Thyroid gland (tissue), 4 donors: Measurements from ENCODE around the gene CCDC192. TPM values are rescaled to one million over a fixed set of nuclear protein-coding genes. Genes with fewer than 3 reads are reported as not detected.
"Not testable (repeated sequence)": the region's sequence is repeated elsewhere in the genome, so short reads cannot be mapped to it uniquely, and the experiment has no call there.

ENCODE experiments used
- DNase-seq, 2 donors: peaks; one replicate each; pipeline ENCODE4 v3.0.0-alpha.2; 2019
- H3K27ac ChIP-seq, 3 donors: fragments of 200-600 bp; sonication (generic); 1 replicate in 2 of 3; 2 replicates in 1 of 3; pipeline ENCODE4 v1.5.1; 2016 to 2019; ENCODE audit warnings: mild to moderate bottlenecking in 1 of 3, moderate library complexity in 1 of 3
- H3K27me3 ChIP-seq: fragments of 200-600 bp; sonication (generic); one replicate; pipeline ENCODE4 v1.5.1; 2019
- H3K36me3 ChIP-seq, 2 donors: fragments of 200-600 bp; sonication (generic); one replicate each; pipeline ENCODE4 v1.5.1; 2016 to 2019
- H3K4me1 ChIP-seq, 2 donors: fragments of 200-600 bp; sonication (generic); one replicate each; pipeline ENCODE4 v1.5.1; 2017 to 2019
- H3K4me3 ChIP-seq, 3 donors: fragments of 200-600 bp; sonication (generic); replicated peaks in 1 of 3; 1 replicate in 2 of 3; 2 replicates in 1 of 3; pipeline ENCODE4 v1.5.1; 2016; ENCODE audit warnings: mild to moderate bottlenecking in 1 of 3
- H3K9me3 ChIP-seq: fragments of 200-600 bp; sonication (generic); one replicate; pipeline ENCODE4 v1.5.1; 2017
- CTCF ChIP-seq, 6 experiments: fragments of 200-600 bp in 3 of 6; fragments of 450-650 bp in 3 of 6; sonication (generic) in 3 of 6; IDR thresholded peaks; one replicate each; pipeline ENCODE4 v1.5.1; 2016 to 2019; ENCODE audit warnings: antibody characterized with exemption in 6 of 6, mild to moderate bottlenecking in 2 of 6, inconsistent platforms in 1 of 6, moderate library complexity in 1 of 6
- POLR2A ChIP-seq, 2 donors: fragments of 450-650 bp; IDR thresholded peaks; one replicate each; pipeline ENCODE4 v1.6.1; 2017; ENCODE audit warnings: antibody characterized with exemption in 2 of 2, mild to moderate bottlenecking in 2 of 2, moderate library complexity in 1 of 2
- WGBS, 2 donors: methylation state at CpG; one replicate each; pipeline ENCODE4 v1.1.5; 2017; 5-methylcytosine and 5-hydroxymethylcytosine counted together
- intact Hi-C: fragments of 100-400 bp; cut with DNase I; formaldehyde crosslinking; loops from one replicate; pipeline ENCODE4 v1.15.1; 2023
- total RNA-seq, 4 donors: library from RNA; depleted of rRNA; stranded (reverse); fragments of >200 nt; gene quantifications; one replicate each; pipeline ENCODE4 v1.2.3, GENCODE V29; 2016

The CCDC192 gene
- total RNA-seq, 4 donors from 2014 or later = 1.3 TPM; not detected in 3

GRCh38 chr5:127718181-127718580 is 15.0 kb downstream of the CCDC192 start:
- H3K9me3 ChIP-seq = no peaks in the 10 kb centered on the region
- peaks cover 0 to 2% of the 10 kb centered on the region in 2 donors for H3K4me1 ChIP-seq
- H3K4me3 ChIP-seq = no peak overlapping the region
- 55 to 64% methylated on average over 1 of the region's 1 CpG for WGBS, 2 donors
- no peaks in the 10 kb centered on the region for H3K36me3 ChIP-seq
- intact Hi-C loops = no loop called here
- no peaks in the 10 kb centered on the region for H3K27me3 ChIP-seq
- no peak for TF ChIP-seq POLR2A (IDR thresholded peaks at IDR 0.05)
- TF ChIP-seq CTCF (IDR thresholded peaks at IDR 0.05) = no peak
- no peak for DNase-seq
- H3K27ac ChIP-seq = no peak overlapping the region

- TF ChIP-seq CTCF (IDR thresholded peaks at IDR 0.05) = no peak
- TF ChIP-seq POLR2A (IDR thresholded peaks at IDR 0.05) = no peak
- intact Hi-C loops = no loop called here
- Histone ChIP-seq H3K36me3 (no peaks in the 10 kb centered on the region), H3K9me3 (no peaks in the 10 kb centered on the region), H3K27me3 (no peaks in the 10 kb centered on the region), H3K4me1 (peaks cover 0 to 8% of the 10 kb centered on the region in 2 donors), H3K27ac (no peak overlapping the region), H3K4me3 (no peak overlapping the region)
- DNase-seq = peak; percentile 46
- WGBS, 2 donors = 40 to 46% methylated on average over 2 of the region's 2 CpGs
Measured at GRCh38 chr5:127723571-127723970, 20.4 kb downstream of the CCDC192 start.

GRCh38 chr5:127725673-127726072 is 22.5 kb downstream of the CCDC192 start:
- H3K4me1 ChIP-seq = peaks cover 0 to 8% of the 10 kb centered on the region in 2 donors

DNA sequence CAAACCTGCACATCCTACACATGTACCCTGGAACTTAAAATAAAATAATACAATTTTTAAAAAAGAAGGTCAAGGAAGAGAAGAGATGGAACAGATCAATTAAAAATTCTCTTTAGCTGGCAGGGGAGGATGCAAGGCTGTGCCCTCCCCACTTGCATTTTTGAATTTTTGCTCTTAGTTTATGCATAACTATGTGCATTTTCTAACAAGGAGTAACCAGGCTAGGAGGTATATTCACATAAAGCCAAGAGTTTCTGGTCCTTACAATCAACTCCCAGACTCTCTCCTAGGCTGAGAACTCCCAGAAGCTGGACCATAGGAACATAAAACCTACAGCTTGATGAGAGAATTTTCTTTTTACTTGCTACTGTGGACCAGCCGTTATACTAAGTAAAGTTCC is 29.8 kb downstream of the CCDC192 start:
- Histone ChIP-seq H3K4me3 (no peak overlapping the region), H3K27me3 (no peaks in the 10 kb centered on the region), H3K4me1 (no peaks in the 10 kb centered on the region), H3K36me3 (no peaks in the 10 kb centered on the region), H3K27ac (no peak overlapping the region), H3K9me3 (no peaks in the 10 kb centered on the region)
- TF ChIP-seq POLR2A (IDR thresholded peaks at IDR 0.05) = no peak
- TF ChIP-seq CTCF (IDR thresholded peaks at IDR 0.05) = no peak
- intact Hi-C loops = no loop called here
- 89 to 94% methylated on average over 1 of the region's 1 CpG for WGBS, 2 donors
- no peak for DNase-seq

More at GRCh38 chr5:127725673-127726072, 22.5 kb downstream of the CCDC192 start:
- Histone ChIP-seq H3K4me3 (no peak overlapping the region), H3K9me3 (no peaks in the 10 kb centered on the region), H3K27me3 (no peaks in the 10 kb centered on the region), H3K27ac (no peak overlapping the region), H3K36me3 (no peaks in the 10 kb centered on the region)
- 82 to 86% methylated on average over 1 of the region's 1 CpG for WGBS, 2 donors
- intact Hi-C loops = no loop called here
- no peak for TF ChIP-seq POLR2A (IDR thresholded peaks at IDR 0.05)
- no peak for TF ChIP-seq CTCF (IDR thresholded peaks at IDR 0.05)
- DNase-seq = no peak

- intact Hi-C loops, H3K36me3 ChIP-seq, H3K27ac ChIP-seq, H3K9me3 ChIP-seq, H3K27me3 ChIP-seq, DNase-seq, H3K4me3 ChIP-seq, H3K4me1 ChIP-seq: not testable (repeated sequence)
- 68 to 90% methylated on average over 10 to 13 of the region's 14 CpGs for WGBS, 2 donors
Measured at GRCh38 chr5:127739348-127739747, 36.2 kb downstream of the CCDC192 start.
